GM23338 (cell line): ENCODE results near the gene DGLUCY. TPM values are rescaled to one million over a fixed set of nuclear protein-coding genes. Genes with fewer than 3 reads are reported as not detected.

Source experiments
- ATAC-seq: fragments of 200-7000 bp; cut with Tn5 transposase; 3 replicates; pipeline ENCODE4 v1.9.1; 2020
- DNase-seq: peaks from one replicate; pipeline ENCODE4 v3.0.0-alpha.2; 2015; ENCODE audit warnings: low spot score
- H2AFZ ChIP-seq: fragments of 200-600 bp; sonication (generic); 2 replicates; pipeline ENCODE4 v1.8.0; 2016; ENCODE audit warnings: antibody characterized with exemption, mild to moderate bottlenecking, moderate library complexity
- H3F3A ChIP-seq: fragments of 200-600 bp; sonication (generic); replicated peaks from 2 replicates; pipeline ENCODE4 v1.8.0; 2017; ENCODE audit warnings: antibody characterized with exemption, mixed run types, low read depth
- H3K27ac ChIP-seq: fragments of 200-600 bp; sonication (generic); 2 replicates; pipeline ENCODE4 v1.6.1; 2016; ENCODE audit warnings: low read depth
- H3K27me3 ChIP-seq: fragments of 200-600 bp; sonication (generic); 2 replicates; pipeline ENCODE4 v1.8.0; 2016; ENCODE audit warnings: mild to moderate bottlenecking, mixed run types, moderate library complexity; ENCODE audit not compliant: insufficient read depth
- H3K36me3 ChIP-seq: fragments of 200-600 bp; sonication (generic); 2 replicates; pipeline ENCODE4 v1.8.0; 2016; ENCODE audit warnings: mild to moderate bottlenecking; ENCODE audit not compliant: insufficient read depth
- H3K4me1 ChIP-seq: fragments of 200-600 bp; sonication (generic); 2 replicates; pipeline ENCODE4 v1.8.0; 2016; ENCODE audit warnings: mild to moderate bottlenecking, moderate library complexity; ENCODE audit not compliant: insufficient read depth
- H3K4me2 ChIP-seq: fragments of 200-600 bp; sonication (generic); 2 replicates; pipeline ENCODE4 v1.7.1; 2017; ENCODE audit warnings: mixed run types
- H3K4me3 ChIP-seq: fragments of 200-600 bp; sonication (generic); 2 replicates; pipeline ENCODE4 v1.6.1; 2016; ENCODE audit warnings: mixed run types
- H3K79me2 ChIP-seq: fragments of 200-600 bp; sonication (generic); replicated peaks from 2 replicates; pipeline ENCODE4 v1.8.0; 2017; ENCODE audit warnings: mild to moderate bottlenecking; ENCODE audit not compliant: insufficient read depth
- H3K9me2 ChIP-seq: fragments of 200-600 bp; sonication (generic); 2 replicates; pipeline ENCODE4 v1.8.0; 2017; ENCODE audit not compliant: insufficient read depth
- H4K20me1 ChIP-seq: fragments of 200-600 bp; sonication (generic); replicated peaks from 2 replicates; pipeline ENCODE4 v1.8.0; 2017; ENCODE audit warnings: mild to moderate bottlenecking; ENCODE audit not compliant: insufficient read depth
- H3K27ac Mint-ChIP-seq: 2 replicates; pipeline ENCODE4 v1.8.0; 2020; ENCODE audit warnings: inconsistent platforms, mild to moderate bottlenecking, moderate library complexity, mixed read lengths
- H3K27me3 Mint-ChIP-seq: 3 replicates; pipeline ENCODE4 v1.8.0; 2022; ENCODE audit warnings: low read depth, mild to moderate bottlenecking, moderate library complexity, mixed read lengths, inconsistent platforms; ENCODE audit not compliant: insufficient read depth, poor library complexity
- H3K36me3 Mint-ChIP-seq: 3 replicates; pipeline ENCODE4 v1.8.0; 2021; ENCODE audit warnings: low read depth, mild to moderate bottlenecking, inconsistent platforms, moderate library complexity, mixed read lengths
- H3K4me1 Mint-ChIP-seq: 3 replicates; pipeline ENCODE4 v1.8.0; 2020; ENCODE audit warnings: mild to moderate bottlenecking, inconsistent platforms, mixed read lengths
- H3K4me3 Mint-ChIP-seq: 3 replicates; pipeline ENCODE4 v1.8.0; 2021; ENCODE audit warnings: moderate library complexity, mild to moderate bottlenecking, inconsistent platforms, mixed read lengths
- H3K9me3 Mint-ChIP-seq: 3 replicates; pipeline ENCODE4 v1.8.0; 2020; ENCODE audit warnings: moderate library complexity, mild to moderate bottlenecking, inconsistent platforms, mixed read lengths
- CREB1 ChIP-seq: fragments of 250-450 bp; sonication (Bioruptor Pico); IDR thresholded peaks from 2 replicates; pipeline ENCODE4 v1.5.0; 2020; ENCODE audit warnings: low read depth, mild to moderate bottlenecking, moderate library complexity
- ZNF114 ChIP-seq: fragments of 250-450 bp; sonication (Bioruptor Pico); IDR thresholded peaks from 2 replicates; pipeline ENCODE4 v1.5.0; 2020; ENCODE audit warnings: mild to moderate bottlenecking, moderate library complexity
- polyA plus RNA-seq: library from polyadenylated mRNA; unstranded; fragments of >200 nt; fragmentation: Nextera tagmentation; extraction: Ambion mirVana; gene quantifications from 2 replicates; pipeline ENCODE4 v1.2.1, GENCODE V29; 2016
- total RNA-seq: library from RNA; depleted of rRNA; stranded (reverse); fragments of >200 nt; shearing (Covaris generic); gene quantifications from 2 replicates; pipeline ENCODE4 v1.2.3, GENCODE V29; 2014
- TF ChIP-seq, protein P1 (sequence below): IDR thresholded peaks from one replicate; pipeline ENCODE4 v1.6.1; 2018; ENCODE audit warnings: antibody characterized with exemption; ENCODE audit not compliant: unreplicated experiment
- TF ChIP-seq, protein P2 (sequence below): fragments of 250-450 bp; sonication (Bioruptor Pico); IDR thresholded peaks from 2 replicates; pipeline ENCODE4 v1.5.0; 2020; ENCODE audit warnings: mild to moderate bottlenecking, moderate library complexity

The DGLUCY gene
- total and polyA plus RNA-seq, 2 experiments from 2014 or later: 14.6 to 31.6 TPM

GRCh38 chr14:91119556-91120311 is 5.9 kb downstream of the DGLUCY start (continued):
- no peak for TF ChIP-seq CREB1 (CRISPR knock-in tag)
- TF ChIP-seq, protein P1, sequence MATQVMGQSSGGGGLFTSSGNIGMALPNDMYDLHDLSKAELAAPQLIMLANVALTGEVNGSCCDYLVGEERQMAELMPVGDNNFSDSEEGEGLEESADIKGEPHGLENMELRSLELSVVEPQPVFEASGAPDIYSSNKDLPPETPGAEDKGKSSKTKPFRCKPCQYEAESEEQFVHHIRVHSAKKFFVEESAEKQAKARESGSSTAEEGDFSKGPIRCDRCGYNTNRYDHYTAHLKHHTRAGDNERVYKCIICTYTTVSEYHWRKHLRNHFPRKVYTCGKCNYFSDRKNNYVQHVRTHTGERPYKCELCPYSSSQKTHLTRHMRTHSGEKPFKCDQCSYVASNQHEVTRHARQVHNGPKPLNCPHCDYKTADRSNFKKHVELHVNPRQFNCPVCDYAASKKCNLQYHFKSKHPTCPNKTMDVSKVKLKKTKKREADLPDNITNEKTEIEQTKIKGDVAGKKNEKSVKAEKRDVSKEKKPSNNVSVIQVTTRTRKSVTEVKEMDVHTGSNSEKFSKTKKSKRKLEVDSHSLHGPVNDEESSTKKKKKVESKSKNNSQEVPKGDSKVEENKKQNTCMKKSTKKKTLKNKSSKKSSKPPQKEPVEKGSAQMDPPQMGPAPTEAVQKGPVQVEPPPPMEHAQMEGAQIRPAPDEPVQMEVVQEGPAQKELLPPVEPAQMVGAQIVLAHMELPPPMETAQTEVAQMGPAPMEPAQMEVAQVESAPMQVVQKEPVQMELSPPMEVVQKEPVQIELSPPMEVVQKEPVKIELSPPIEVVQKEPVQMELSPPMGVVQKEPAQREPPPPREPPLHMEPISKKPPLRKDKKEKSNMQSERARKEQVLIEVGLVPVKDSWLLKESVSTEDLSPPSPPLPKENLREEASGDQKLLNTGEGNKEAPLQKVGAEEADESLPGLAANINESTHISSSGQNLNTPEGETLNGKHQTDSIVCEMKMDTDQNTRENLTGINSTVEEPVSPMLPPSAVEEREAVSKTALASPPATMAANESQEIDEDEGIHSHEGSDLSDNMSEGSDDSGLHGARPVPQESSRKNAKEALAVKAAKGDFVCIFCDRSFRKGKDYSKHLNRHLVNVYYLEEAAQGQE: no peak
- TF ChIP-seq, protein P2, sequence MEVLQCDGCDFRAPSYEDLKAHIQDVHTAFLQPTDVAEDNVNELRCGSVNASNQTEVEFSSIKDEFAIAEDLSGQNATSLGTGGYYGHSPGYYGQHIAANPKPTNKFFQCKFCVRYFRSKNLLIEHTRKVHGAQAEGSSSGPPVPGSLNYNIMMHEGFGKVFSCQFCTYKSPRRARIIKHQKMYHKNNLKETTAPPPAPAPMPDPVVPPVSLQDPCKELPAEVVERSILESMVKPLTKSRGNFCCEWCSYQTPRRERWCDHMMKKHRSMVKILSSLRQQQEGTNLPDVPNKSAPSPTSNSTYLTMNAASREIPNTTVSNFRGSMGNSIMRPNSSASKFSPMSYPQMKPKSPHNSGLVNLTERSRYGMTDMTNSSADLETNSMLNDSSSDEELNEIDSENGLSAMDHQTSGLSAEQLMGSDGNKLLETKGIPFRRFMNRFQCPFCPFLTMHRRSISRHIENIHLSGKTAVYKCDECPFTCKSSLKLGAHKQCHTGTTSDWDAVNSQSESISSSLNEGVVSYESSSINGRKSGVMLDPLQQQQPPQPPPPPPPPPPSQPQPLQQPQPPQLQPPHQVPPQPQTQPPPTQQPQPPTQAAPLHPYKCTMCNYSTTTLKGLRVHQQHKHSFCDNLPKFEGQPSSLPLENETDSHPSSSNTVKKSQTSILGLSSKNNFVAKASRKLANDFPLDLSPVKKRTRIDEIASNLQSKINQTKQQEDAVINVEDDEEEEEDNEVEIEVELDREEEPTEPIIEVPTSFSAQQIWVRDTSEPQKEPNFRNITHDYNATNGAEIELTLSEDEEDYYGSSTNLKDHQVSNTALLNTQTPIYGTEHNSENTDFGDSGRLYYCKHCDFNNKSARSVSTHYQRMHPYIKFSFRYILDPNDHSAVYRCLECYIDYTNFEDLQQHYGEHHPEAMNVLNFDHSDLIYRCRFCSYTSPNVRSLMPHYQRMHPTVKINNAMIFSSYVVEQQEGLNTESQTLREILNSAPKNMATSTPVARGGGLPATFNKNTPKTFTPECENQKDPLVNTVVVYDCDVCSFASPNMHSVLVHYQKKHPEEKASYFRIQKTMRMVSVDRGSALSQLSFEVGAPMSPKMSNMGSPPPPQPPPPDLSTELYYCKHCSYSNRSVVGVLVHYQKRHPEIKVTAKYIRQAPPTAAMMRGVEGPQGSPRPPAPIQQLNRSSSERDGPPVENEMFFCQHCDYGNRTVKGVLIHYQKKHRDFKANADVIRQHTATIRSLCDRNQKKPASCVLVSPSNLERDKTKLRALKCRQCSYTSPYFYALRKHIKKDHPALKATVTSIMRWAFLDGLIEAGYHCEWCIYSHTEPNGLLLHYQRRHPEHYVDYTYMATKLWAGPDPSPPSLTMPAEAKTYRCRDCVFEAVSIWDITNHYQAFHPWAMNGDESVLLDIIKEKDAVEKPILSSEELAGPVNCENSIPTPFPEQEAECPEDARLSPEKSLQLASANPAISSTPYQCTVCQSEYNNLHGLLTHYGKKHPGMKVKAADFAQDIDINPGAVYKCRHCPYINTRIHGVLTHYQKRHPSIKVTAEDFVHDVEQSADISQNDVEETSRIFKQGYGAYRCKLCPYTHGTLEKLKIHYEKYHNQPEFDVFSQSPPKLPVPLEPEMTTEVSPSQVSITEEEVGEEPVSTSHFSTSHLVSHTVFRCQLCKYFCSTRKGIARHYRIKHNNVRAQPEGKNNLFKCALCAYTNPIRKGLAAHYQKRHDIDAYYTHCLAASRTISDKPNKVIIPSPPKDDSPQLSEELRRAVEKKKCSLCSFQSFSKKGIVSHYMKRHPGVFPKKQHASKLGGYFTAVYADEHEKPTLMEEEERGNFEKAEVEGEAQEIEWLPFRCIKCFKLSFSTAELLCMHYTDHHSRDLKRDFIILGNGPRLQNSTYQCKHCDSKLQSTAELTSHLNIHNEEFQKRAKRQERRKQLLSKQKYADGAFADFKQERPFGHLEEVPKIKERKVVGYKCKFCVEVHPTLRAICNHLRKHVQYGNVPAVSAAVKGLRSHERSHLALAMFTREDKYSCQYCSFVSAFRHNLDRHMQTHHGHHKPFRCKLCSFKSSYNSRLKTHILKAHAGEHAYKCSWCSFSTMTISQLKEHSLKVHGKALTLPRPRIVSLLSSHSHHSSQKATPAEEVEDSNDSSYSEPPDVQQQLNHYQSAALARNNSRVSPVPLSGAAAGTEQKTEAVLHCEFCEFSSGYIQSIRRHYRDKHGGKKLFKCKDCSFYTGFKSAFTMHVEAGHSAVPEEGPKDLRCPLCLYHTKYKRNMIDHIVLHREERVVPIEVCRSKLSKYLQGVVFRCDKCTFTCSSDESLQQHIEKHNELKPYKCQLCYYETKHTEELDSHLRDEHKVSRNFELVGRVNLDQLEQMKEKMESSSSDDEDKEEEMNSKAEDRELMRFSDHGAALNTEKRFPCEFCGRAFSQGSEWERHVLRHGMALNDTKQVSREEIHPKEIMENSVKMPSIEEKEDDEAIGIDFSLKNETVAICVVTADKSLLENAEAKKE (CRISPR knock-in tag): no peak

- peaks cover 51% of the 10 kb centered on the region for H3K36me3 Mint-ChIP-seq
- peaks cover 3% of the 10 kb centered on the region for H3K27me3 Mint-ChIP-seq
- no peaks in the 10 kb centered on the region for H3K4me1 ChIP-seq
- H3K9me2 ChIP-seq: no peaks in the 10 kb centered on the region
- no peaks in the 10 kb centered on the region for H4K20me1 ChIP-seq
- H3K79me2 ChIP-seq: peaks cover 6% of the 10 kb centered on the region
- ATAC-seq (no peak), DNase-seq (no peak)
- H3K27ac ChIP-seq: no peak overlapping the region
- no peak overlapping the region for H3K4me3 Mint-ChIP-seq
- TF ChIP-seq CREB1 (CRISPR knock-in tag): no peak
- no peak for TF ChIP-seq ZNF114
- TF ChIP-seq, protein P1: no peak
- H2AFZ ChIP-seq: no peak overlapping the region
- no peak overlapping the region for H3K4me3 ChIP-seq
- H3K4me1 Mint-ChIP-seq: peaks cover 12% of the 10 kb centered on the region; the same call in 2 of the 3 replicates
- H3F3A ChIP-seq: no peaks in the 10 kb centered on the region
- no peaks in the 10 kb centered on the region for H3K27me3 ChIP-seq
- H3K36me3 ChIP-seq: no peaks in the 10 kb centered on the region
- H3K9me3 Mint-ChIP-seq: peaks cover 5% of the 10 kb centered on the region; the same call in 2 of the 3 replicates
- no peak overlapping the region for H3K4me2 ChIP-seq
- H3K27ac Mint-ChIP-seq: no peak overlapping the region
Measured at GRCh38 chr14:91123201-91123600, 9.3 kb downstream of the DGLUCY start.
